SK-N-SH treated with all-trans-retinoic acid at 6 μM for 48 hours (cell line): ENCODE data around the gene SMYD3.

ENCODE experiments used
- ARNTL ChIP-seq: fragments of 450-650 bp; formaldehyde crosslinking; IDR thresholded peaks from 2 replicates; pipeline ENCODE4 v1.5.0; 2020; ENCODE audit warnings: low read depth, mild to moderate bottlenecking, moderate library complexity, borderline replicate concordance
- BACH2 ChIP-seq: fragments of 250-450 bp; sonication (Bioruptor Pico); IDR thresholded peaks from 2 replicates; pipeline ENCODE4 v1.9.0; 2021; ENCODE audit warnings: mild to moderate bottlenecking, borderline replicate concordance
- CSDC2 ChIP-seq: fragments of 250-450 bp; sonication (Bioruptor Pico); IDR thresholded peaks from 2 replicates; pipeline ENCODE4 v1.5.0; 2020; ENCODE audit warnings: mild to moderate bottlenecking, moderate library complexity
- PPARA ChIP-seq: fragments of 250-450 bp; sonication (Bioruptor Pico); IDR thresholded peaks from 2 replicates; pipeline ENCODE4 v1.5.0; 2020; ENCODE audit warnings: mild to moderate bottlenecking, borderline replicate concordance
- SNAI2 ChIP-seq: fragments of 250-450 bp; sonication (Bioruptor Pico); IDR thresholded peaks from 2 replicates; pipeline ENCODE4 v1.5.0; 2020; ENCODE audit warnings: mild to moderate bottlenecking, moderate library complexity
- TCF4 ChIP-seq: fragments of 250-450 bp; sonication (Bioruptor Pico); IDR thresholded peaks from 2 replicates; pipeline ENCODE4 v1.8.0; 2021; ENCODE audit warnings: mild to moderate bottlenecking, moderate library complexity, borderline replicate concordance
- TSHZ2 ChIP-seq: fragments of 250-450 bp; sonication (Bioruptor Pico); IDR thresholded peaks from 2 replicates; pipeline ENCODE4 v1.5.0; 2020; ENCODE audit warnings: mild to moderate bottlenecking, moderate library complexity
- ZFP3 ChIP-seq: fragments of 250-450 bp; sonication (Bioruptor Pico); IDR thresholded peaks from 2 replicates; pipeline ENCODE4 v1.5.0; 2020; ENCODE audit warnings: mild to moderate bottlenecking, moderate library complexity
- ZFP30 ChIP-seq: fragments of 450-650 bp; formaldehyde crosslinking; IDR thresholded peaks from 2 replicates; pipeline ENCODE4 v1.5.0; 2022; ENCODE audit warnings: mild to moderate bottlenecking, moderate library complexity
- ZNF565 ChIP-seq: fragments of 450-650 bp; formaldehyde crosslinking; conservative IDR thresholded peaks from 2 replicates; pipeline ENCODE4 v1.5.0; 2020; ENCODE audit warnings: low read depth, mild to moderate bottlenecking, moderate library complexity
- ZNF70 ChIP-seq: fragments of 450-650 bp; formaldehyde crosslinking; IDR thresholded peaks from 2 replicates; pipeline ENCODE4 v1.5.0; 2020; ENCODE audit warnings: mild to moderate bottlenecking, moderate library complexity
- TF ChIP-seq, protein P1 (sequence below): fragments of 250-450 bp; sonication (Bioruptor Pico); IDR thresholded peaks from 2 replicates; pipeline ENCODE4 v1.8.0; 2020; ENCODE audit warnings: mild to moderate bottlenecking, moderate library complexity, borderline replicate concordance
- TF ChIP-seq, protein P2 (sequence below): fragments of 250-450 bp; sonication (Bioruptor Pico); IDR thresholded peaks from 2 replicates; pipeline ENCODE4 v1.8.0; 2021; ENCODE audit warnings: low read depth, mild to moderate bottlenecking, moderate library complexity, borderline replicate concordance
- TF ChIP-seq, protein P3 (sequence below): fragments of 250-450 bp; sonication (Bioruptor Pico); IDR thresholded peaks from 2 replicates; pipeline ENCODE4 v1.5.1; 2020; ENCODE audit warnings: low read depth, mild to moderate bottlenecking, moderate library complexity

DNA sequence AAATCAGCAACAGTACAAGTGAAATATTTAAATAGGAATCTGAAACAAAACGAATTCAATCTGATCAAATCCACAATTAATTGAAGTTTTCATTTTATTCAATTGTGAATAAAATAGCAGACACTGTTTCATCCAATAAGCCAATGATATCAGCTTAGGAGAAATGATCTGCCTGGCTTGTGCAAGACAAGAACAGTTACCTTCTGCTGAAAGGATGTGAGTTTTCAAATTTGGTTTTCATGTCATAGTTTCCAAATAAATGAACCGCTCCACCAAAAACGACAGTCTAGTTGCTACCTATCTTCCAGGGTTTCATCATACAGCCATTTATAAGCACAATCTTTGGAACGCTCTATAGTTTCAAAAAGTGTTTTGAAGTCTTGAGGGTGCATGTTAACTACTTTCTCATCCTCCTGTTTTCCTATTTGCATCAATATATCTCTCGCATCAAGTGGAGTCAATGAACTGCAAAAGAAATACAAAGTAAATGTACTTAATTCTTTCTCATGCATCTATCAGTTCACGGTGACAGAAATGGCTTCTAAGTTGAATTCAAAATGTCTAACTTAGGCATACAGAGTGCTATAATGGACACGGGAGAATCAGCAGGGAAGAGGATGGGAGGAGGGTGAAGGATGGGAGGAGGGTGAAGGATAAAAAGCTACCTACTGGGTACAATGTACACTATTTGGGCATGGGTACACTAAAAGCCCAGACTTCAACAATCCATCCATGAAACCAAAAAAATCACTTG, 33.8 kb upstream of the SMYD3 start:
- no peak for TF ChIP-seq SNAI2
- TF ChIP-seq, protein P1, sequence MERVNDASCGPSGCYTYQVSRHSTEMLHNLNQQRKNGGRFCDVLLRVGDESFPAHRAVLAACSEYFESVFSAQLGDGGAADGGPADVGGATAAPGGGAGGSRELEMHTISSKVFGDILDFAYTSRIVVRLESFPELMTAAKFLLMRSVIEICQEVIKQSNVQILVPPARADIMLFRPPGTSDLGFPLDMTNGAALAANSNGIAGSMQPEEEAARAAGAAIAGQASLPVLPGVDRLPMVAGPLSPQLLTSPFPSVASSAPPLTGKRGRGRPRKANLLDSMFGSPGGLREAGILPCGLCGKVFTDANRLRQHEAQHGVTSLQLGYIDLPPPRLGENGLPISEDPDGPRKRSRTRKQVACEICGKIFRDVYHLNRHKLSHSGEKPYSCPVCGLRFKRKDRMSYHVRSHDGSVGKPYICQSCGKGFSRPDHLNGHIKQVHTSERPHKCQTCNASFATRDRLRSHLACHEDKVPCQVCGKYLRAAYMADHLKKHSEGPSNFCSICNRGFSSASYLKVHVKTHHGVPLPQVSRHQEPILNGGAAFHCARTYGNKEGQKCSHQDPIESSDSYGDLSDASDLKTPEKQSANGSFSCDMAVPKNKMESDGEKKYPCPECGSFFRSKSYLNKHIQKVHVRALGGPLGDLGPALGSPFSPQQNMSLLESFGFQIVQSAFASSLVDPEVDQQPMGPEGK (CRISPR knock-in tag) = no peak
- TF ChIP-seq BACH2 (CRISPR knock-in tag) = no peak
- no peak for TF ChIP-seq CSDC2 (CRISPR knock-in tag)
- TF ChIP-seq ZFP30 (CRISPR knock-in tag) = no peak
- TF ChIP-seq, protein P2, sequence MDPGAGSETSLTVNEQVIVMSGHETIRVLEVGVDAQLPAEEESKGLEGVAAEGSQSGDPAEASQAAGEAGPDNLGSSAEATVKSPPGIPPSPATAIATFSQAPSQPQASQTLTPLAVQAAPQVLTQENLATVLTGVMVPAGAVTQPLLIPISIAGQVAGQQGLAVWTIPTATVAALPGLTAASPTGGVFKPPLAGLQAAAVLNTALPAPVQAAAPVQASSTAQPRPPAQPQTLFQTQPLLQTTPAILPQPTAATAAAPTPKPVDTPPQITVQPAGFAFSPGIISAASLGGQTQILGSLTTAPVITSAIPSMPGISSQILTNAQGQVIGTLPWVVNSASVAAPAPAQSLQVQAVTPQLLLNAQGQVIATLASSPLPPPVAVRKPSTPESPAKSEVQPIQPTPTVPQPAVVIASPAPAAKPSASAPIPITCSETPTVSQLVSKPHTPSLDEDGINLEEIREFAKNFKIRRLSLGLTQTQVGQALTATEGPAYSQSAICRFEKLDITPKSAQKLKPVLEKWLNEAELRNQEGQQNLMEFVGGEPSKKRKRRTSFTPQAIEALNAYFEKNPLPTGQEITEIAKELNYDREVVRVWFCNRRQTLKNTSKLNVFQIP (CRISPR knock-in tag) = no peak
- TF ChIP-seq, protein P3, sequence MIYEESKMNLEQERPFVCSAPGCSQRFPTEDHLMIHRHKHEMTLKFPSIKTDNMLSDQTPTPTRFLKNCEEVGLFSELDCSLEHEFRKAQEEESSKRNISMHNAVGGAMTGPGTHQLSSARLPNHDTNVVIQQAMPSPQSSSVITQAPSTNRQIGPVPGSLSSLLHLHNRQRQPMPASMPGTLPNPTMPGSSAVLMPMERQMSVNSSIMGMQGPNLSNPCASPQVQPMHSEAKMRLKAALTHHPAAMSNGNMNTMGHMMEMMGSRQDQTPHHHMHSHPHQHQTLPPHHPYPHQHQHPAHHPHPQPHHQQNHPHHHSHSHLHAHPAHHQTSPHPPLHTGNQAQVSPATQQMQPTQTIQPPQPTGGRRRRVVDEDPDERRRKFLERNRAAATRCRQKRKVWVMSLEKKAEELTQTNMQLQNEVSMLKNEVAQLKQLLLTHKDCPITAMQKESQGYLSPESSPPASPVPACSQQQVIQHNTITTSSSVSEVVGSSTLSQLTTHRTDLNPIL = no peak
- no peak for TF ChIP-seq TCF4 (CRISPR knock-in tag)
- no peak for TF ChIP-seq ZFP3 (CRISPR knock-in tag)
- TF ChIP-seq ZNF70 = no peak
- TF ChIP-seq ARNTL (CRISPR knock-in tag) = no peak
- TF ChIP-seq PPARA (CRISPR knock-in tag) = no peak
- TF ChIP-seq TSHZ2 = no peak
- TF ChIP-seq ZNF565 (CRISPR knock-in tag) = no peak
